Choroid plexus epithelial cell (primary cell): ENCODE data around the gene PGS1.

Source experiments
- DNase-seq: peaks from one replicate; pipeline ENCODE4 v3.0.0-alpha.2; 2010; ENCODE audit warnings: low read depth
- H3K4me3 ChIP-seq: 2 replicates; pipeline ENCODE4 v1.5.1; 2011; ENCODE audit warnings: low read depth, mild to moderate bottlenecking, control low read depth, low read length, moderate library complexity
- TF ChIP-seq, protein P1 (sequence below): conservative IDR thresholded peaks from 2 replicates; pipeline ENCODE4 v1.5.1; 2011; ENCODE audit warnings: low read depth, mild to moderate bottlenecking, control low read depth, inconsistent platforms, low read length, moderate library complexity

Gene PGS1

DNA sequence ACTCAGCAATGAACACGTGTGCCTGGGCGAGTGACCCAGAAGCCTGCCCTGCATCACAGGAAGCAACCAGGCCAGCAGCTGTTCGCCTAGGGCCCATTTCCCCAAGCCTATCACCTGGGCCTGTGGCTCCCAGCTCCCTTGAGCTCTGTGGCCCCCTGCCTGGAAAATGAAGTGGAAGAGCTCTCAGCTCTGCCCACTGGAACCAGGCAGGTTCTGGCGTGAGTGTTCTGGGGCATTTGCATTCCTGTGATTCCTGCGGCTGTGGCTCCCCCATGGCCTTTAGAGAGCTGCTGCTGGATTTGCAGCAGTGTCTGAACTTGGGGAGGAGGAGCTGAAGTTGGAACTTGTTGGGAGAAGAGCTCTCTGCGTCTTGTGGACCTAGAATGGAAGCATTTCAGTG is 22.8 kb downstream of the PGS1 start:
- H3K4me3 ChIP-seq: no peak overlapping the region
- TF ChIP-seq, protein P1, sequence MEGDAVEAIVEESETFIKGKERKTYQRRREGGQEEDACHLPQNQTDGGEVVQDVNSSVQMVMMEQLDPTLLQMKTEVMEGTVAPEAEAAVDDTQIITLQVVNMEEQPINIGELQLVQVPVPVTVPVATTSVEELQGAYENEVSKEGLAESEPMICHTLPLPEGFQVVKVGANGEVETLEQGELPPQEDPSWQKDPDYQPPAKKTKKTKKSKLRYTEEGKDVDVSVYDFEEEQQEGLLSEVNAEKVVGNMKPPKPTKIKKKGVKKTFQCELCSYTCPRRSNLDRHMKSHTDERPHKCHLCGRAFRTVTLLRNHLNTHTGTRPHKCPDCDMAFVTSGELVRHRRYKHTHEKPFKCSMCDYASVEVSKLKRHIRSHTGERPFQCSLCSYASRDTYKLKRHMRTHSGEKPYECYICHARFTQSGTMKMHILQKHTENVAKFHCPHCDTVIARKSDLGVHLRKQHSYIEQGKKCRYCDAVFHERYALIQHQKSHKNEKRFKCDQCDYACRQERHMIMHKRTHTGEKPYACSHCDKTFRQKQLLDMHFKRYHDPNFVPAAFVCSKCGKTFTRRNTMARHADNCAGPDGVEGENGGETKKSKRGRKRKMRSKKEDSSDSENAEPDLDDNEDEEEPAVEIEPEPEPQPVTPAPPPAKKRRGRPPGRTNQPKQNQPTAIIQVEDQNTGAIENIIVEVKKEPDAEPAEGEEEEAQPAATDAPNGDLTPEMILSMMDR: no peak
- DNase-seq: peak; percentile 57

DNA sequence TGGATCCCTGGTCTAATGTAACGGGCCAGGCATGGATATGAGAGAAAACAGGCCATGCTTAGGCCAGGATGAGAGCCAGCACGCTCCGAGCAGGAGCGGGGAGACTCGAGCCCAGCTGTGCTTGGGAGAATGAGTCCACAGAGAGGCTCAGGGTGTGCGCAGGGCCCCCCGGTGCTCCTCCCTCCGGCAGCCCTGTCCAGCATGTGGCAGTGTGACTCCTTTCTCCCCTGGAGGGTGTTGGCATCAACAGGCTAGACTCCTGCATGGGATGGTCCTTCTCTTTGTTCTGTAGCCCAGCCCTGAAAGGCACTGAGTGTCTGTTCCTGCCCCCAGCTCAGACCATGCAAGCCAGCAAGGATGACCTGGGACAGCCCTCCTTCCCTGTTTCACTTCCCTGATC is 23.4 kb downstream of the PGS1 start:
- no peak for DNase-seq
- TF ChIP-seq, protein P1: no peak
- no peak overlapping the region for H3K4me3 ChIP-seq

DNA sequence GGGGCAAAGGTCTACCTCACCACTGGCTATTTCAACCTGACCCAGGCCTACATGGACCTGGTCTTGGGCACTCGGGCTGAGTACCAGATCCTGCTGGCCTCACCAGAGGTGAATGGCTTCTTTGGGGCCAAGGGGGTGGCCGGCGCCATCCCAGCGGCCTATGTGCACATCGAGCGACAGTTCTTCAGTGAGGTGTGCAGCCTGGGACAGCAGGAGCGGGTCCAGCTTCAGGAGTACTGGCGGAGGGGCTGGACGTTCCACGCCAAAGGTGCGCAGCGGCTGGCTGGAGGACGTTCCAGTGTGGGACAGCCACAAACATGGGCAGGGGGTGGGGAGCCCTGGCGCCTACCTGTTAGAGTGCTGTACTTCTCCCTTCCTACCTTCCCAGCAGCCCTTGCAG is 25.4 kb downstream of the PGS1 start:
- TF ChIP-seq, protein P1: no peak
- DNase-seq: no peak
- H3K4me3 ChIP-seq: no peak overlapping the region

DNA sequence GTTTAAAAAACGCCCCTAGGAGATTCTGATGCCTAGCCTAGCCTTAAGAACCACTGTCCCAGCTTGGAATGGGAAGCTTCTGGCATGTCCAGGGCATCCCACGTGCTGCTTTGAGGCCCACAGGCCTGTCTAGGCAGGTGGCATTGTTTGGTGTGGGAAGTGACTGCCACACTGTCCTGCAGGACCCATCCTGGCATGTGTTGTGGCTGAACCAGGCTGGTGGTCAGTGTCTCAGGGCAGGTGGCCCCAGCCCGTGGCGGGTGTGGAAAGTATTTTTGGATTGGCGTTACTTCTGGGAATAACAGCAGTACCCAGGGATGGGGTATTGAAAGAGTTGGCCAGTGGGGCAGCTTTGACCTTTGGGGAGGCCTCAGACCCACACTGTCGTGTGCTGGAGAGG is 27.9 kb downstream of the PGS1 start:
- TF ChIP-seq, protein P1: no peak
- H3K4me3 ChIP-seq: no peak overlapping the region
- DNase-seq: no peak

DNA sequence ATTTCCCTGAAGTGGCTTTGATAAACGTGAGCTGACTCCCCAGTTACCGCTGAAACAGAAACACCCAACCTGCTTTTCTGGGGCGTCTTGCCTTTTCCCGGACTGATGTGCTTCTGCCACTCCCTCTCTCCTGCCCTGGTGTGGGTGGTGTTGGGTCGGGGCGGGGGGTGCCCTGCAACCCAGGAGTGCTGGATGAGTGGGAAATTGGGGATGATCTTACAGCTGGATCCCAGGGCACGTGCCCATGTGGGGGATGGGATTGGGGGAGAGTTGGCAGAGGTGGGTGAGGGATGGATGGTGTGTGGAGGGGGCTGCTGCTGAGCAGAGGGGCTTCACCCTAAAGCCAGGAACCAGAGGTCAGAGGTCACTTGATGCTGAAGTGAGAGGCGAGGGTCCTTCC is 28.5 kb downstream of the PGS1 start:
- no peak for DNase-seq
- TF ChIP-seq, protein P1: no peak
- no peak overlapping the region for H3K4me3 ChIP-seq

DNA sequence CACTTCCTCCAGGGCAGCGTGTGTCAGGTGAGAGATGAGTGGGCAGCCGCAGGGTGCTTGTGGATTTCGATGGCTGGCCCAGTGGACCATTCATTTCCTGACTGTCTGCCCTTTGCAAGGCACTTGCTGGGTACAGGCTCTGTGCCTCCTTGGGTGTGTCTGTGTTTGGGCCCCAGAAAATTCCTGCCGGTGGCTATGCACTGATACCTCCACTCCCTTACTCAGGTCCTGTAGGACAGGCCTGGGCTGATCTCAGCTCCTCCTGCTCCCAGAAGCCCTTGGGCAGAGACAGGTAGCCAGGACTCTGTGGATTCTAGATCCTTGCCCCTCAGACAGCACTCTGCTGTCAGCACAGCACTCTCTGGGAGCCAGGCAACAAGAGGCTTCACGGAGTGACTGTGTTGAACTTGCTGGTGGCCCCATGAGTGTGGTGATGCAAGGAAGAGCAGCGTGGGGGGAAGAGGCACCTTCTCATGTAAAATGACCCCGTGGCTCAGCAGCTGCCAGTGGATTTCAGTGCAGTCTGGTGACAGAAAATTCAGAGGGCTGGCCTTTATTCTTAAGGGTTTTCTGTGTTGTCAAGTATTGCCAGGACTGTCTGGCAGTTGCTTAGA is 29.0 kb downstream of the PGS1 start:
- DNase-seq: peak; percentile 68
- H3K4me3 ChIP-seq: no peak overlapping the region
- TF ChIP-seq, protein P1: no peak

DNA sequence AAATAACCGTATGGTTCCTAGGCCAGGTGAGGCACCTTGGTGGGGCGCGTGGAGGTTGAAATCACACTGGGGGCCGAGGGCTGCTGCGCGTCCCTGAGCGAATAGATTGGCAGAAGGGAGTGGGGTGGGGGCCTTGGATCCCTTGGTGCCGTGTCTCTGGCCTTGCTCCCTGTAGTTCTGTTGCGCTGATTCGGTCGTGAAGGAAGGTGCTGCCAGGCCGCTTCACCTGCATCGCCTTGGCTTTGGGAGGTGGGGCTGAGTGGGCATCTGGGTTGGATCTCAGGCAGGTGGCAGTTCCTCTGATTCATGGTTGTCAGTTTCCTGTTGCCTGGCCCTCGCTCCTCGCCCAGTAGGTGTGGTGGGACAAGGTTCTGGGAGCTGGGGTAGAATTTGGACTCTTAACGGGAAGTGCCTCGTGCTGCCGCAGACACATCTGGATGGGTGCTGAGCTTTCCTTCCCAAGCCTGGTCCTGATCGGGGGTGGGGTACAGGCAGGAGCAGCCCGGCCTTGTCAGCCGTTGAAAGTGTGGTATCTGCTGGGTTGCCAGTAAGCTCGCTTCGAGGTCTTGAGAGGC is 30.1 kb downstream of the PGS1 start:
- no peak for DNase-seq
- no peak overlapping the region for H3K4me3 ChIP-seq
- TF ChIP-seq, protein P1: no peak
